ENCODE measurements around the gene ZNF562. TPM values are rescaled to one million over a fixed set of nuclear protein-coding genes. Genes with fewer than 3 reads are reported as not detected.

ZNF562 gene
- total RNA-seq, 2 experiments from 2014 or later, result 35.4 to 36.6 TPM

GRCh38 chr19:9610484-9611113, 64.3 kb downstream of the ZNF562 start:
- peaks cover 42% of the 10 kb centered on the region for H3K9me3 Mint-ChIP-seq
- H3K36me3 Mint-ChIP-seq, result peaks cover 93% of the 10 kb centered on the region
- no peak overlapping the region for H3K27ac Mint-ChIP-seq
- no peak overlapping the region for H3K4me3 Mint-ChIP-seq
- DNase-seq, result no peak
- no peaks in the 10 kb centered on the region for H3K27me3 Mint-ChIP-seq
- no peaks in the 10 kb centered on the region for H3K4me1 Mint-ChIP-seq

DNA sequence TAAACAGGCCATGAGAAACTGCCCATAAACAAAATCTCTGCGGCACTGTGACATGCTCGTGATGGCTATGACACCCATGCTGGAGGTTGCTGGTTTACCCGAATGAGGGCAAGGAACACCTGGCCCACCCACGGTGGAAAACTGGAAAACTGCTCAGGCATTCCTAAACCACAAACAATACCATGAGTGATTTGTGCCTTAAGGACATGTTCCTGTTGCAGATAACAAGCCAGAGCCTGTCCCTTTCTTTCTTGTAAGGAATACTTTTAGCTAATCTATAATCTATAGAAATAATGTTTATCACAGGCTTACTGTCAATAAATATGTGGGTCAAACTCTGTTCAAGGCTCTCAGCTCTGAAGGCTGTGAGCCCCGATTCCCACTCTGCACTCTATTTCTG, 66.0 kb downstream of the ZNF562 start:
- Mint-ChIP-seq H3K36me3 (peaks cover 87% of the 10 kb centered on the region), H3K4me1 (no peaks in the 10 kb centered on the region), H3K9me3 (peaks cover 47% of the 10 kb centered on the region), H3K27me3 (no peaks in the 10 kb centered on the region), H3K4me3 (no peak overlapping the region), H3K27ac (no peak overlapping the region)
- no peak for DNase-seq

- Mint-ChIP-seq H3K36me3 (peaks cover 14% of the 10 kb centered on the region), H3K27ac (peak overlapping the region; percentile 35), H3K9me3 (peaks cover 15% of the 10 kb centered on the region), H3K27me3 (peaks cover 9% of the 10 kb centered on the region), H3K4me1 (peaks cover 3% of the 10 kb centered on the region), H3K4me3 (no peak overlapping the region)
- no peak for DNase-seq
Observed at GRCh38 chr19:9597027-9597426, 77.9 kb downstream of the ZNF562 start.

Other genes with a start within 250 kb of the ZNF562 start
- 10 to 100 TPM; 30.9 to 31.3 TPM for gene ZNF266, start 239.5 kb downstream of the ZNF562 start, total RNA-seq
- under 1 TPM; 0.28 to 0.60 TPM for gene ZNF560, start 176.5 kb downstream of the ZNF562 start, total RNA-seq
- gene ZNF426, start 136.5 kb downstream of the ZNF562 start, total RNA-seq, result 10 to 100 TPM; 18.6 to 18.8 TPM
- 10 to 100 TPM; 89.3 to 98.9 TPM for gene ZNF121, start 90.6 kb downstream of the ZNF562 start, total RNA-seq
- gene ZNF561, start 53.9 kb downstream of the ZNF562 start, total RNA-seq, result 10 to 100 TPM; 28.3 to 32.7 TPM
- 1 to 10 TPM; 6.1 to 6.8 TPM for gene ZNF846, start 93.6 kb upstream of the ZNF562 start, total RNA-seq
- 10 to 100 TPM; 26.4 to 30.5 TPM for gene FBXL12, start 144.0 kb upstream of the ZNF562 start, total RNA-seq
- 100 to 1,000 TPM; 344 to 347 TPM for gene UBL5, start 152.8 kb upstream of the ZNF562 start, total RNA-seq
- gene PIN1, start 160.2 kb upstream of the ZNF562 start, total RNA-seq, result 10 to 100 TPM; 85.5 to 90.9 TPM

Measured in activated naive CD8-positive, alpha-beta T cell treated with anti-CD3 and anti-CD28 coated beads for 36 hours (primary cell).